Kidney epithelial cell (primary cell): Measurements from ENCODE around the gene ARAP3. TPM values are rescaled to one million over a fixed set of nuclear protein-coding genes. Genes with fewer than 3 reads are reported as not detected.
"Not testable (repeated sequence)": the region's sequence is repeated elsewhere in the genome, so short reads cannot be mapped to it uniquely, and the experiment has no call there.

ENCODE experiments used
- DNase-seq: peaks from one replicate; pipeline ENCODE4 v3.0.0-alpha.2; 2010; ENCODE audit warnings: low read depth
- H3K27me3 ChIP-seq: 2 replicates; pipeline ENCODE4 v1.6.0; 2011; ENCODE audit warnings: low read length; ENCODE audit not compliant: control insufficient read depth, insufficient read depth
- H3K36me3 ChIP-seq: 2 replicates; pipeline ENCODE4 v1.5.1; 2011; ENCODE audit warnings: low read length; ENCODE audit not compliant: control insufficient read depth, insufficient read depth
- H3K4me3 ChIP-seq: 2 replicates; pipeline ENCODE4 v1.5.1; 2011; ENCODE audit warnings: low read depth, mild to moderate bottlenecking, control low read depth, low read length
- CTCF ChIP-seq: IDR thresholded peaks from 2 replicates; pipeline ENCODE4 v1.5.1; 2011; ENCODE audit warnings: mild to moderate bottlenecking, moderate library complexity, low read length, control low read depth, inconsistent platforms; ENCODE audit not compliant: insufficient read depth, poor library complexity, severe bottlenecking
- total RNA-seq: library from RNA; depleted of rRNA; stranded (reverse); fragments of >200 nt; gene quantifications from 2 replicates; pipeline ENCODE4 v1.2.3, GENCODE V29; 2015

The ARAP3 gene
- total RNA-seq, 1 donor from 2014 or later: 9.2 TPM

DNA sequence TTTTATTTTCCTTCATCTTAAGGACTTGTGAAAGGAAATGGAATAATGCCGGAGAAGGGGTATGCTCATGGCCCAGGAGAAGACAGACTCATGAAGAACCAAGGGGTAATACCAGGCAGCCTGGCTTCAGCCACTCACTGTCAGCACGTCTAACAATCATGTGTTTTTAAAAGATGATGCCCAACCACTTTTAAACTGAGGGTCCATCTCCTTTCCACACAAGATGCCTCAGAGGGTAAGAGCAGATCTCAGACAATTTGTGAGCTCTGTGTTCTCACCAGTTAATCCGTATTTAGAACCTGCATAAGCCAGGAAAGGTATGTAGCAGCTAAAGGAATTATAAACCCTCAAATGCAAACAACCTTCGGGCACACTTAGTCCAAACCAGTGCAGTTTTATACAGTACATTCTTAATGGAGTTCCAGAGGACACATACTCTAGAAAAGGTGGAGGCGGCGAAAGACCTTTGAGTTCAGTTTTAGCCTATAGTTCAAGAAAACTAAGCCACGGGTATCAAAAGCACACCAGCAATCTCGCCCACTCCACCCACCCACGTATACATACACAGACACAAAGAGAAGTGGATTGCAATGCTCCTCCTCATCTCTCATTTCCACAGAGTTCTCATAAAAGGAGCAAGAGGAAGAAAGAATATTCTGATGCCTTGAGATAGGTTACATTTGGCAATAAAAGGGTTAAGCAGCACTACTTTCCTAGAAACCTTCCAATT, 65.9 kb downstream of the ARAP3 start:
- Histone ChIP-seq H3K4me3 (no peak overlapping the region), H3K27me3 (no peaks in the 10 kb centered on the region), H3K36me3 (no peaks in the 10 kb centered on the region)
- no peak for DNase-seq
- TF ChIP-seq CTCF: no peak

- no peaks in the 10 kb centered on the region for H3K36me3 ChIP-seq
- H3K4me3 ChIP-seq: no peak overlapping the region
- H3K27me3 ChIP-seq: no peaks in the 10 kb centered on the region
- DNase-seq: no peak
- TF ChIP-seq CTCF: no peak
These were observed 68.7 kb downstream of the ARAP3 start for GRCh38 chr5:141613344-141613743.

GRCh38 chr5:141611289-141611688, 70.7 kb downstream of the ARAP3 start:
- no peak for TF ChIP-seq CTCF
- Histone ChIP-seq H3K27me3 (no peaks in the 10 kb centered on the region), H3K4me3 (no peak overlapping the region), H3K36me3 (no peaks in the 10 kb centered on the region)
- no peak for DNase-seq

GRCh38 chr5:141609921-141610320, 72.1 kb downstream of the ARAP3 start:
- H3K4me3 ChIP-seq, DNase-seq, H3K27me3 ChIP-seq, H3K36me3 ChIP-seq: not testable (repeated sequence)

- no peaks in the 10 kb centered on the region for H3K36me3 ChIP-seq
- DNase-seq: no peak
- H3K27me3 ChIP-seq: no peaks in the 10 kb centered on the region
- no peak for TF ChIP-seq CTCF
- no peak overlapping the region for H3K4me3 ChIP-seq
These were observed 73.0 kb downstream of the ARAP3 start for GRCh38 chr5:141609044-141609443.

DNA sequence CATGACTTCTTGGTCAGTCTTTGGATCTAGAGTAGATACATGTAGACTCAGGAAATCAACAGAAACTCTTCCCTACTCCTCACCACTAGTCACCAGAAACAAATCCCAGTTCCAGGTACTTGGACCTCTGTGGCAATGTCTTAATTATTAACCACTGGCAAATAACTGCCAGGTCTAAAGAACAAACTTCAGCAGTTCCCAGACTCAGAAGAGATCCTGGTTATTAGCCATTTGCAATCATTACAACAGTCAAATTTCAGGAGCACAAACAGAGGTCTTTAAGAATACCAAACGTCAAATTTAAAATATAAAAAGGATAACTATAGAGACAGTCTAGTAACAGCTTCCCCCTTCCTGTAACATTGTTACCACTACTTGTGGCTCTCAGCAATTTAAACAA, 73.5 kb downstream of the ARAP3 start:
- no peak overlapping the region for H3K4me3 ChIP-seq
- H3K36me3 ChIP-seq: no peaks in the 10 kb centered on the region
- no peak for TF ChIP-seq CTCF
- DNase-seq: no peak
- H3K27me3 ChIP-seq: no peaks in the 10 kb centered on the region
